SK-N-SH (cell line): Measurements from ENCODE around the gene BSN. TPM values are rescaled to one million over a fixed set of nuclear protein-coding genes. Genes with fewer than 3 reads are reported as not detected.

Experiments used
- CTCF ChIA-PET: fragments of 300-600, 350-600 bp; formaldehyde crosslinking; extraction: SDS; loops from one replicate; lab custom pipeline; 2021; lab: Yijun Ruan, JAX
- POLR2A ChIA-PET: fragments of 350-600 bp; sonication (Branson Sonifier 250); formaldehyde crosslinking; extraction: SDS; loops from one replicate; lab custom pipeline; 2020; ENCODE audit warnings: antibody characterized with exemption, inconsistent platforms; lab: Yijun Ruan, JAX
- DNase-seq: peaks from one replicate; pipeline ENCODE4 v3.0.0; 2012
- H2AFZ ChIP-seq: fragments of 200-600 bp; sonication (generic); 2 replicates; pipeline ENCODE4 v1.8.1; 2016; ENCODE audit warnings: antibody characterized with exemption, mild to moderate bottlenecking, low read depth
- H3F3A ChIP-seq: fragments of 200-600 bp; sonication (generic); replicated peaks from 2 replicates; pipeline ENCODE3; 2016; ENCODE audit warnings: antibody characterized with exemption, mild to moderate bottlenecking; ENCODE audit not compliant: insufficient read depth
- H3K27ac ChIP-seq, 2 experiments: fragments of 200-500 bp in 1 of 2; fragments of 200-600 bp in 1 of 2; sonication (Bioruptor generic) in 1 of 2; sonication (generic), shearing (Covaris generic) in 1 of 2; 2 replicates each; pipeline versions ENCODE4 v1.5.1 to v1.6.1; 2014 to 2016; ENCODE audit warnings: low read depth in 2 of 2, inconsistent platforms in 1 of 2, low read length in 1 of 2, mild to moderate bottlenecking in 1 of 2, mixed read lengths in 1 of 2
- H3K27me3 ChIP-seq: fragments of 200-600 bp; sonication (generic), shearing (Covaris generic); 2 replicates; pipeline ENCODE4 v1.6.1; 2016; ENCODE audit warnings: mixed run types; ENCODE audit not compliant: insufficient read depth
- H3K36me3 ChIP-seq, 2 experiments: fragments of 200-500 bp in 1 of 2; fragments of 200-600 bp in 1 of 2; sonication (Bioruptor generic) in 1 of 2; sonication (generic) in 1 of 2; replicated peaks in 1 of 2; 2 replicates each; pipeline versions ENCODE3 to v1.5.1; 2014 to 2016; ENCODE audit warnings: low read length in 1 of 2, mild to moderate bottlenecking in 1 of 2; ENCODE audit not compliant: insufficient read depth in 2 of 2, control insufficient read depth in 1 of 2
- H3K4me1 ChIP-seq, 2 experiments: fragments of 200-500 bp in 1 of 2; fragments of 200-600 bp in 1 of 2; sonication (Bioruptor generic) in 1 of 2; sonication (generic), shearing (Covaris generic) in 1 of 2; 2 replicates each; pipeline versions ENCODE4 v1.5.1 to v1.6.1; 2014 to 2016; ENCODE audit warnings: low read depth in 1 of 2, low read length in 1 of 2, mixed run types in 1 of 2; ENCODE audit not compliant: insufficient read depth in 2 of 2, control insufficient read depth in 1 of 2
- H3K4me2 ChIP-seq: fragments of 200-600 bp; sonication (generic), shearing (Covaris generic); 2 replicates; pipeline ENCODE4 v1.6.1; 2017; ENCODE audit warnings: mixed run types
- H3K4me3 ChIP-seq, 2 experiments: fragments of 200-500 bp in 1 of 2; fragments of 200-600 bp in 1 of 2; sonication (Bioruptor generic) in 1 of 2; sonication (generic), shearing (Covaris generic) in 1 of 2; 2 replicates each; pipeline versions ENCODE4 v1.5.1 to v1.8.1; 2014 to 2016; ENCODE audit warnings: low read depth in 2 of 2, inconsistent platforms in 1 of 2, low read length in 1 of 2, mild to moderate bottlenecking in 1 of 2, mixed read lengths in 1 of 2, moderate library complexity in 1 of 2
- H3K79me2 ChIP-seq: fragments of 200-600 bp; sonication (generic); 2 replicates; pipeline ENCODE4 v1.8.1; 2017; ENCODE audit warnings: mild to moderate bottlenecking; ENCODE audit not compliant: insufficient read depth
- H3K9ac ChIP-seq: fragments of 200-600 bp; sonication (generic); 2 replicates; pipeline ENCODE4 v1.6.1; 2017; ENCODE audit warnings: mixed run types
- H3K9me2 ChIP-seq: fragments of 200-600 bp; sonication (generic); 2 replicates; pipeline ENCODE4 v1.6.1; 2017; ENCODE audit warnings: mixed run types
- H3K9me3 ChIP-seq: fragments of 200-600 bp; sonication (generic); 2 replicates; pipeline ENCODE4 v1.6.1; 2017; ENCODE audit warnings: mixed run types, mild to moderate bottlenecking, moderate library complexity
- H4K20me1 ChIP-seq: fragments of 200-600 bp; sonication (generic); 2 replicates; pipeline ENCODE4 v1.6.1; 2017; ENCODE audit warnings: mild to moderate bottlenecking, mixed run types; ENCODE audit not compliant: insufficient read depth
- CTCF ChIP-seq: fragments of 200-600 bp; sonication (generic); IDR thresholded peaks from 2 replicates; pipeline ENCODE4 v1.6.1; 2017; ENCODE audit warnings: antibody characterized with exemption, mild to moderate bottlenecking, moderate library complexity
- EZH2phosphoT487 ChIP-seq: fragments of 200-600 bp; sonication (generic); IDR thresholded peaks from 2 replicates; pipeline ENCODE4 v1.6.1; 2017; ENCODE audit warnings: low read depth, mixed run types, mild to moderate bottlenecking, antibody characterized with exemption, moderate library complexity, borderline replicate concordance
- FOSL2 ChIP-seq: IDR thresholded peaks from 2 replicates; pipeline ENCODE4 v1.4.0; 2012; ENCODE audit warnings: low read depth, mild to moderate bottlenecking, moderate library complexity, borderline replicate concordance
- MXI1 ChIP-seq: IDR thresholded peaks from 2 replicates; pipeline ENCODE4 v1.6.1; 2012; ENCODE audit warnings: mild to moderate bottlenecking, low read depth, low read length, improper control_type of control experiment
- POLR2AphosphoS5 ChIP-seq: IDR thresholded peaks from 2 replicates; pipeline ENCODE4 v1.6.1; 2012; ENCODE audit warnings: low read depth, low read length
- RCOR1 ChIP-seq: fragments of 150-350 bp; IDR thresholded peaks from 2 replicates; pipeline ENCODE4 v1.6.1; 2017; ENCODE audit warnings: antibody characterized with exemption, low read length
- REST ChIP-seq: IDR thresholded peaks from 2 replicates; pipeline ENCODE4 v1.6.1; 2012; ENCODE audit warnings: mild to moderate bottlenecking, low read depth, low read length, moderate library complexity
- RXRA ChIP-seq: IDR thresholded peaks from 2 replicates; pipeline ENCODE4 v1.4.0; 2012; ENCODE audit warnings: low read depth, mild to moderate bottlenecking, borderline replicate concordance
- SMC3 ChIP-seq: IDR thresholded peaks from 2 replicates; pipeline ENCODE4 v1.6.1; 2012; ENCODE audit warnings: low read depth, low read length, improper control_type of control experiment
- TCF12 ChIP-seq: IDR thresholded peaks from 2 replicates; pipeline ENCODE4 v1.4.0; 2012
- USF1 ChIP-seq: IDR thresholded peaks from 2 replicates; pipeline ENCODE4 v1.4.0; 2012; ENCODE audit warnings: low read depth, borderline replicate concordance
- USF2 ChIP-seq: fragments of 150-350 bp; IDR thresholded peaks from 2 replicates; pipeline ENCODE4 v1.6.1; 2017; ENCODE audit warnings: antibody characterized with exemption, low read length, low read depth, borderline replicate concordance
- YY1 ChIP-seq: IDR thresholded peaks from 2 replicates; pipeline ENCODE4 v1.4.0; 2012; ENCODE audit warnings: low read depth, mild to moderate bottlenecking
- WGBS: methylation state at CpG from one replicate; pipeline ENCODE4 v1.1.6; 2017; ENCODE audit warnings: low lambda C conversion rate; 5-methylcytosine and 5-hydroxymethylcytosine counted together
- polyA plus RNA-seq, 3 experiments: library from polyadenylated mRNA; depleted of rRNA; stranded (reverse); fragments of >200 nt; gene quantifications; 2 replicates each; pipeline ENCODE4 v1.2.3, GENCODE V29; 2012

BSN gene
- polyA plus RNA-seq, 1 of the 3 experiments (the other 2 are of a cell fraction), result 0.07 TPM

- H3K9me3 ChIP-seq, result no peaks in the 10 kb centered on the region
- POLR2A ChIA-PET, result no interaction called here
- H3F3A ChIP-seq, result no peaks in the 10 kb centered on the region
- no peaks in the 10 kb centered on the region for H3K79me2 ChIP-seq
- H4K20me1 ChIP-seq, result no peaks in the 10 kb centered on the region
- 60% methylated on average over 3 of the region's 11 CpGs for WGBS
- TF ChIP-seq TCF12 (no peak), FOSL2 (no peak), POLR2AphosphoS5 (no peak), USF2 (no peak), EZH2phosphoT487 (no peak), RXRA (no peak), SMC3 (no peak), CTCF (no peak), RCOR1 (no peak), YY1 (no peak), USF1 (no peak), MXI1 (no peak), REST (no peak)
- no peaks in the 10 kb centered on the region for H3K9me2 ChIP-seq
- H3K4me3 ChIP-seq, result no peak overlapping the region
- H3K36me3 ChIP-seq, result no peaks in the 10 kb centered on the region
- no peak overlapping the region for H2AFZ ChIP-seq
- H3K27ac ChIP-seq, result no peak overlapping the region; a peak in 1 of 4 replicates
- CTCF ChIA-PET, result interaction anchor here (3.1 to 5.3 kb wide), 2 partner anchors 7 to 125 kb away, joined by 20 to 57 read pairs; no protein-coding TSS in a partner anchor
- H3K4me1 ChIP-seq, result peaks cover 0 to 4% of the 10 kb centered on the region in 2 experiments; a peak in 1 of 4 replicates
- no peak overlapping the region for H3K9ac ChIP-seq
- DNase-seq, result no peak
- no peaks in the 10 kb centered on the region for H3K27me3 ChIP-seq
- H3K4me2 ChIP-seq, result no peak overlapping the region
Measured at GRCh38 chr3:49664300-49664699, 110.0 kb downstream of the BSN start.
